ENCODE results near the gene LYPD6B. TPM values are rescaled to one million over a fixed set of nuclear protein-coding genes. Genes with fewer than 3 reads are reported as not detected.
"Not testable (repeated sequence)": the region's sequence is repeated elsewhere in the genome, so short reads cannot be mapped to it uniquely, and the experiment has no call there.

LYPD6B gene
- total and polyA plus RNA-seq, 2 donors (not counting 3 experiments of a cell fraction or from before 2014, with no cell fraction given) = not detected

GRCh38 chr2:149246186-149246585 lies 207.7 kb downstream of the LYPD6B start:
- FAIRE-seq = no peak
- Histone ChIP-seq H3K27ac (ENCODE audit: insufficient read depth, low read depth, low read length) (no peak overlapping the region), H4K20me1 (replicated peaks; ENCODE audit: control insufficient read depth, extremely low read depth, insufficient read depth, low read length) (no peaks in the 10 kb centered on the region), H2AFZ (ENCODE audit: low read depth, low read length) (no peak overlapping the region), H3K4me1 (ENCODE audit: control insufficient read depth, extremely low read depth, insufficient read depth, low read length) (no peaks in the 10 kb centered on the region), H3K9me3 (replicated peaks; ENCODE audit: control insufficient read depth, insufficient read depth, low read length) (no peaks in the 10 kb centered on the region), H3K9ac (replicated peaks; ENCODE audit: extremely low read depth, insufficient read depth, low read length) (no peak overlapping the region), H3K79me2 (ENCODE audit: control insufficient read depth, insufficient read depth, low read length) (no peaks in the 10 kb centered on the region), H3K27me3 (ENCODE audit: control insufficient read depth in 2 of 2, insufficient read depth in 2 of 2, low read length in 2 of 2) (no peaks in the 10 kb centered on the region), H3K4me3 (replicated peaks in 1 of 3; ENCODE audit: insufficient read depth in 1 of 3, low read depth in 1 of 3, low read length in 3 of 3) (no peak overlapping the region), H3K4me2 (ENCODE audit: insufficient read depth, low read length) (no peak overlapping the region), H3K9me1 (replicated peaks; ENCODE audit: control insufficient read depth, extremely low read depth, insufficient read depth, low read length) (no peaks in the 10 kb centered on the region), H3K36me3 (ENCODE audit: control insufficient read depth in 2 of 2, extremely low read depth in 1 of 2, insufficient read depth in 2 of 2, low read length in 2 of 2) (no peaks in the 10 kb centered on the region)
- dilution Hi-C loops (cut with MboI; ENCODE audit: extremely low pct_ligation_motif_present, low sequenced_read_pairs) (no loop called here), intact Hi-C loops (cut with micrococcal nuclease) (no loop called here)
- BruUV-seq (replicated peaks) = no TSS peak
- TF ChIP-seq MAX (IDR thresholded peaks at IDR 0.05; ENCODE audit: insufficient read depth, insufficient read length) = no peak
- CTCF ChIA-PET = interaction anchor here (0.6 kb wide), 1 partner anchor 179 kb away, joined by 3 read pairs; no protein-coding TSS in a partner anchor
- POLR2A ChIA-PET = interaction anchor here (0.7 kb wide), 1 partner anchor 153 kb away, joined by 9 read pairs; no protein-coding TSS in a partner anchor
- peak; percentile 23 for DNase-seq (ENCODE audit: low read depth, low spot score)

- H3K9me1 ChIP-seq (replicated peaks; ENCODE audit: control insufficient read depth, extremely low read depth, insufficient read depth, low read length); POLR2A ChIA-PET; H3K9me3 ChIP-seq (replicated peaks; ENCODE audit: control insufficient read depth, insufficient read depth, low read length); H3K36me3 ChIP-seq (ENCODE audit: control insufficient read depth in 2 of 2, extremely low read depth in 1 of 2, insufficient read depth in 2 of 2, low read length in 2 of 2); H3K27me3 ChIP-seq (ENCODE audit: control insufficient read depth in 2 of 2, insufficient read depth in 2 of 2, low read length in 2 of 2); H3K27ac ChIP-seq (ENCODE audit: insufficient read depth, low read depth, low read length); DNase-seq (ENCODE audit: low read depth, low spot score); H3K9ac ChIP-seq (replicated peaks; ENCODE audit: extremely low read depth, insufficient read depth, low read length); FAIRE-seq; H2AFZ ChIP-seq (ENCODE audit: low read depth, low read length); BruUV-seq (replicated peaks); CTCF ChIA-PET; intact Hi-C loops (cut with micrococcal nuclease); H4K20me1 ChIP-seq (replicated peaks; ENCODE audit: control insufficient read depth, extremely low read depth, insufficient read depth, low read length); H3K79me2 ChIP-seq (ENCODE audit: control insufficient read depth, insufficient read depth, low read length); H3K4me1 ChIP-seq (ENCODE audit: control insufficient read depth, extremely low read depth, insufficient read depth, low read length); dilution Hi-C loops (cut with MboI; ENCODE audit: extremely low pct_ligation_motif_present, low sequenced_read_pairs); H3K4me3 ChIP-seq (replicated peaks in 1 of 3; ENCODE audit: insufficient read depth in 1 of 3, low read depth in 1 of 3, low read length in 3 of 3); H3K4me2 ChIP-seq (ENCODE audit: insufficient read depth, low read length): not testable (repeated sequence)
These were observed 212.9 kb downstream of the LYPD6B start for GRCh38 chr2:149251436-149251835.

GRCh38 chr2:149256877-149257276 lies 218.4 kb downstream of the LYPD6B start:
- BruUV-seq (replicated peaks); dilution Hi-C loops (cut with MboI; ENCODE audit: extremely low pct_ligation_motif_present, low sequenced_read_pairs): not testable (repeated sequence)

More at GRCh38 chr2:149256877-149257276, 218.4 kb downstream of the LYPD6B start:
- H3K4me1 ChIP-seq (ENCODE audit: control insufficient read depth, extremely low read depth, insufficient read depth, low read length); H2AFZ ChIP-seq (ENCODE audit: low read depth, low read length); FAIRE-seq; H3K27me3 ChIP-seq (ENCODE audit: control insufficient read depth in 2 of 2, insufficient read depth in 2 of 2, low read length in 2 of 2); H3K79me2 ChIP-seq (ENCODE audit: control insufficient read depth, insufficient read depth, low read length); H4K20me1 ChIP-seq (replicated peaks; ENCODE audit: control insufficient read depth, extremely low read depth, insufficient read depth, low read length); intact Hi-C loops (cut with micrococcal nuclease); H3K9me3 ChIP-seq (replicated peaks; ENCODE audit: control insufficient read depth, insufficient read depth, low read length); POLR2A ChIA-PET; H3K9me1 ChIP-seq (replicated peaks; ENCODE audit: control insufficient read depth, extremely low read depth, insufficient read depth, low read length); H3K4me2 ChIP-seq (ENCODE audit: insufficient read depth, low read length); CTCF ChIA-PET; H3K4me3 ChIP-seq (replicated peaks in 1 of 3; ENCODE audit: insufficient read depth in 1 of 3, low read depth in 1 of 3, low read length in 3 of 3); H3K36me3 ChIP-seq (ENCODE audit: control insufficient read depth in 2 of 2, extremely low read depth in 1 of 2, insufficient read depth in 2 of 2, low read length in 2 of 2); DNase-seq (ENCODE audit: low read depth, low spot score); H3K27ac ChIP-seq (ENCODE audit: insufficient read depth, low read depth, low read length); H3K9ac ChIP-seq (replicated peaks; ENCODE audit: extremely low read depth, insufficient read depth, low read length): not testable (repeated sequence)

Data from endothelial cell of umbilical vein (primary cell).